Heart left ventricle (tissue), 13 donors: Measurements from ENCODE around the gene DUS1L.

Source experiments
- CTCF ChIP-seq, 12 donors: fragments of 200-600 bp; sonication (generic) in 4 of 12; IDR thresholded peaks; one replicate each; pipeline versions ENCODE4 v1.5.0 to v1.8.0; 2018 to 2022; ENCODE audit warnings: antibody characterized with exemption in 12 of 12, mild to moderate bottlenecking in 5 of 12
- POLR2A ChIP-seq, 2 donors: fragments of 450-650 bp; IDR thresholded peaks; one replicate each; pipeline ENCODE4 v1.6.1; 2017; ENCODE audit warnings: antibody characterized with exemption in 2 of 2, mild to moderate bottlenecking in 2 of 2, moderate library complexity in 2 of 2
- donor health status: ischemic (EF 13 %, LVEDD 7.1; RV severe dilation, severe dysfunction).
- donor health status: DM: no; HTN: yes; CAD: no.
- donor health status: DM: no; HTN: no; CAD: no.
- donor health status: ischemic (EF 25% LVEDD 6.9; RV normal size, moderate dysfunction).
- donor health status: ischemic (EF 25% LVEDD 5.7; RV mildly dilated, moderate dysfunction).
- donor health status: ischemic (EF 35%, LVEDD 5.7; RV mildly dilated, moderate dysfunction).
- donor health status: nonischemic (EF 11% LVEDD 7.7; RV severe dilation, severe dysfunction).
- donor health status: DM: yes; HTN: yes; CAD: no.
- donor health status: PGD.
- donor health status: ischemic (EF 29% LVEDD 5.4; RV normal size, mild dysfunction).
- donor health status: nonischemic (EF 23%, LVEDD 6.1; RV moderate dilation, normal function).

DNA sequence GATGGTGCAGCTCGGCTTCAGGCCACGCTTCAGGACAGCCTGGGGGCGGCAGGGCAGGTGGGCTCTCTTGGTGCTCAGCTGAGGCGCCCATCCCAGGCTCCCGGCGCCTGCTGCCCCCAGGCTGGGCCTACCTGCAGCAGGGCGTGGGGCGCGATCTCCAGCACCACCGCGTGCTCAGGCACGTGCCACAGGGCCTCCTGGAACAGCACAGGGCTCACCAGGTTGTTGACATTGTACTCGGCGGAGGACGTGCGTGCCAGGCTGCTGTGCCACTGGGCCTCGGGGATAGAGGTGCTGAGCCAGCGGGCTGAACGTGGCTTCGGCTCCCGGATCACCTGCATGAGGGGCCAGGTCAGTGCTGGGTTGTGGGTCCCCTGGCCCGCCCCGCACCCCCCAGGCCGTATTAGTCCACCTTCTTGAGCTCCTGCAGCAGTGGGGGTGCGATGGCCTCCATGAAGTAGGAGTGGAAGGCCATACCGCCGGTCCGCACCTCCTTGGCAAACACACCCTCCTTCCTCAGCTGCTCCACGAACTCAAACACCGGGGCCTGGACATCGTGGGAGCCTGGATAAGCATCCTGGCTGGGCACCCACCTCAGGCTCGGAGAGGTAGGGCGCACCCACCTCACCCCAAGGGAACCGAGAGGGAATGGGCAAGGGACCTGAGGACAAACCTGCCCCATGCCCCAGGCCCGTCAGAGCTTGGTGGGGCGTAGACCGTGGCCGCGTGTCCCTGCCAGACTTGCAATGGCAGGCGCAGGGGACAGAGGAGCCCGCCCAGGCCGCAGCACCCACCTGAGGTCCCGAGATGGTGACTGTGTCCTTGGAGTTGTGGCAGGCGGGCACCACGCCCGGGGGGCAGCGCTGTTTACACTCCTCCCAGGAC, 23.5 kb upstream of the DUS1L start:
- TF ChIP-seq CTCF (IDR thresholded peaks at IDR 0.05) (no peak), POLR2A (IDR thresholded peaks at IDR 0.05) (no peak)
